HG03066 (cell line): ENCODE results near the gene NELL1.

ENCODE experiments used
- ATAC-seq: cut with Tn5 transposase; IDR thresholded peaks from one replicate; pipeline ENCODE4 v1.9.1; 2021; ENCODE audit warnings: low read depth; ENCODE audit not compliant: unreplicated experiment

NELL1 gene

GRCh38 chr11:21295508-21295907, 626.1 kb downstream of the NELL1 start:
- no peak for ATAC-seq

GRCh38 chr11:21301981-21302380, 632.6 kb downstream of the NELL1 start:
- ATAC-seq = no peak

- ATAC-seq = no peak
These were observed 637.5 kb downstream of the NELL1 start for GRCh38 chr11:21306739-21307358.

GRCh38 chr11:21307874-21308273, 638.5 kb downstream of the NELL1 start:
- no peak for ATAC-seq

- ATAC-seq = no peak
These were observed 647.2 kb downstream of the NELL1 start for GRCh38 chr11:21316591-21316990.

GRCh38 chr11:21321072-21321471, 651.7 kb downstream of the NELL1 start:
- no peak for ATAC-seq

- ATAC-seq = no peak
These were observed 652.1 kb downstream of the NELL1 start for GRCh38 chr11:21321530-21321929.

- no peak for ATAC-seq
These were observed 654.2 kb downstream of the NELL1 start for GRCh38 chr11:21323617-21324016.

- ATAC-seq = no peak
These were observed 673.8 kb downstream of the NELL1 start for GRCh38 chr11:21343204-21343603.

GRCh38 chr11:21346361-21346760, 677.0 kb downstream of the NELL1 start:
- ATAC-seq = no peak

- no peak for ATAC-seq
These were observed 681.2 kb downstream of the NELL1 start for GRCh38 chr11:21350613-21351012.

- ATAC-seq = no peak
These were observed 684.0 kb downstream of the NELL1 start for GRCh38 chr11:21353425-21353824.

- ATAC-seq = no peak
These were observed 695.7 kb downstream of the NELL1 start for GRCh38 chr11:21364866-21365624.

- no peak for ATAC-seq
These were observed 700.6 kb downstream of the NELL1 start for GRCh38 chr11:21369947-21370346.

- no peak for ATAC-seq
These were observed 701.7 kb downstream of the NELL1 start for GRCh38 chr11:21371044-21371443.

- ATAC-seq = no peak
These were observed 703.3 kb downstream of the NELL1 start for GRCh38 chr11:21372672-21373071.

GRCh38 chr11:21374376-21374775, 705.0 kb downstream of the NELL1 start:
- ATAC-seq = no peak

- no peak for ATAC-seq
These were observed 716.5 kb downstream of the NELL1 start for GRCh38 chr11:21385669-21386440.

- no peak for ATAC-seq
These were observed 721.0 kb downstream of the NELL1 start for GRCh38 chr11:21390430-21390829.

- ATAC-seq = no peak
These were observed 727.1 kb downstream of the NELL1 start for GRCh38 chr11:21396342-21397008.

GRCh38 chr11:21398195-21398594, 728.8 kb downstream of the NELL1 start:
- ATAC-seq = no peak
